GM12878 (cell line): ENCODE results near the gene BTG2. TPM values are rescaled to one million over a fixed set of nuclear protein-coding genes. Genes with fewer than 3 reads are reported as not detected.
A peak's percentile ranks its signal among the peaks of the same experiment; 100 is the strongest.

ENCODE experiments used
- BACH1 ChIP-seq: fragments of 450-650 bp; IDR thresholded peaks from 2 replicates; pipeline ENCODE4 v1.6.1; 2017; ENCODE audit warnings: mild to moderate bottlenecking, borderline replicate concordance
- BHLHE40 ChIP-seq, 2 experiments: fragments of 450-650 bp in 1 of 2; IDR thresholded peaks; 2 replicates each; pipeline ENCODE4 v1.6.1; 2011 to 2017; ENCODE audit warnings: low read depth in 2 of 2, borderline replicate concordance in 1 of 2, improper control_type of control experiment in 1 of 2, low read length in 1 of 2, mild to moderate bottlenecking in 1 of 2
- E2F8 ChIP-seq: fragments of 450-650 bp; IDR thresholded peaks from 2 replicates; pipeline ENCODE4 v1.6.1; 2018; ENCODE audit warnings: mild to moderate bottlenecking, low read depth, moderate library complexity; ENCODE audit not compliant: partially characterized antibody
- EED ChIP-seq: sonication (generic); IDR thresholded peaks from 2 replicates; pipeline ENCODE4 v1.6.1; 2016; ENCODE audit warnings: antibody characterized with exemption, low read depth
- MLLT1 ChIP-seq: fragments of 450-650 bp; IDR thresholded peaks from 2 replicates; pipeline ENCODE4 v1.6.1; 2016; ENCODE audit warnings: mild to moderate bottlenecking
- MYB ChIP-seq: fragments of 150-350 bp; IDR thresholded peaks from 2 replicates; pipeline ENCODE4 v1.6.1; 2014; ENCODE audit warnings: mild to moderate bottlenecking, low read depth, low read length, borderline replicate concordance
- NBN ChIP-seq: fragments of 450-650 bp; IDR thresholded peaks from 2 replicates; pipeline ENCODE4 v1.6.1; 2016
- PAX5 ChIP-seq: IDR thresholded peaks from 2 replicates; pipeline ENCODE4 v1.6.1; 2011; ENCODE audit warnings: low read depth, low read length, borderline replicate concordance
- POLR2AphosphoS2 ChIP-seq: IDR thresholded peaks from 2 replicates; pipeline ENCODE4 v1.6.1; 2011; ENCODE audit warnings: low read depth, mild to moderate bottlenecking, low read length, improper control_type of control experiment, moderate library complexity
- RAD21 ChIP-seq: IDR thresholded peaks from 2 replicates; pipeline ENCODE4 v1.6.1; 2011; ENCODE audit warnings: mild to moderate bottlenecking, low read depth, low read length, moderate library complexity; ENCODE audit not compliant: insufficient read depth
- SIX5 ChIP-seq: IDR thresholded peaks from 2 replicates; pipeline ENCODE4 v1.6.1; 2011; ENCODE audit warnings: mild to moderate bottlenecking, low read depth, low read length, moderate library complexity; ENCODE audit not compliant: severe bottlenecking
- SRF ChIP-seq, 2 experiments: IDR thresholded peaks; 2 replicates each; pipeline ENCODE4 v1.6.1; 2011; ENCODE audit warnings: low read depth in 2 of 2, low read length in 2 of 2, mild to moderate bottlenecking in 1 of 2, moderate library complexity in 1 of 2
- STAT3 ChIP-seq: IDR thresholded peaks from 2 replicates; pipeline ENCODE4 v1.6.1; 2011; ENCODE audit warnings: low read depth, low read length, improper control_type of control experiment
- SUPT20H ChIP-seq: IDR thresholded peaks from 2 replicates; pipeline ENCODE4 v1.6.1; 2011; ENCODE audit warnings: low read depth, mild to moderate bottlenecking, low read length, moderate library complexity, borderline replicate concordance; ENCODE audit not compliant: control insufficient read depth
- WRNIP1 ChIP-seq: IDR thresholded peaks from 2 replicates; pipeline ENCODE4 v1.6.1; 2011; ENCODE audit warnings: low read depth, low read length, improper control_type of control experiment, borderline replicate concordance
- ZZZ3 ChIP-seq: IDR thresholded peaks from 2 replicates; pipeline ENCODE4 v1.6.1; 2011; ENCODE audit warnings: low read depth; ENCODE audit not compliant: control insufficient read depth, insufficient read length
- polyA plus RNA-seq, 11 experiments: library from polyadenylated mRNA; depleted of rRNA in 4 of 11; unstranded in 6 of 11; stranded (reverse) in 5 of 11; fragments of >200 nt; fragmentation: Nextera tagmentation in 4 of 11; fragmentation: Illumina TruSeq in 1 of 11; extraction: Ambion mirVana in 4 of 11; extraction: Trizol in 1 of 11; gene quantifications; 1 replicate in 1 of 11; 2 replicates in 10 of 11; pipeline versions ENCODE4 v1.2.1 to v1.2.3, GENCODE V29; 2011 to 2016; ENCODE audit warnings: inconsistent platforms in 2 of 11, missing spikeins in 2 of 11, low read depth in 1 of 11
- total RNA-seq, 4 experiments: library from RNA; depleted of rRNA in 3 of 4; stranded (reverse); fragments of >200 nt in 3 of 4; fragmentation: Illumina TruSeq in 1 of 4; extraction: Trizol in 1 of 4; gene quantifications; 2 replicates each; pipeline versions ENCODE4 v1.2.1 to v1.2.3, GENCODE V29; 2013 to 2021
- TF ChIP-seq, protein P1 (sequence below): IDR thresholded peaks from 2 replicates; pipeline ENCODE4 v1.6.1; 2011; ENCODE audit warnings: low read depth, low read length, improper control_type of control experiment, borderline replicate concordance
- TF ChIP-seq, protein P2 (sequence below): IDR thresholded peaks from 2 replicates; pipeline ENCODE4 v1.6.1; 2012; ENCODE audit warnings: low read depth, low read length, improper control_type of control experiment
- TF ChIP-seq, protein P3 (sequence below): IDR thresholded peaks from 2 replicates; pipeline ENCODE4 v1.6.1; 2011; ENCODE audit warnings: borderline replicate concordance, low read depth, mild to moderate bottlenecking, moderate library complexity, low read length; ENCODE audit not compliant: insufficient read depth, poor library complexity, severe bottlenecking
- TF ChIP-seq, protein P4 (sequence below): fragments of 450-650 bp; IDR thresholded peaks from 2 replicates; pipeline ENCODE4 v1.6.1; 2017; ENCODE audit warnings: low read depth, mild to moderate bottlenecking, moderate library complexity

Gene BTG2
- total and polyA plus RNA-seq, 10 of the 15 experiments (the other 5 are each of a cell fraction or from before 2014, with no cell fraction given), result 23.3 to 160 (median 98.1) TPM

DNA sequence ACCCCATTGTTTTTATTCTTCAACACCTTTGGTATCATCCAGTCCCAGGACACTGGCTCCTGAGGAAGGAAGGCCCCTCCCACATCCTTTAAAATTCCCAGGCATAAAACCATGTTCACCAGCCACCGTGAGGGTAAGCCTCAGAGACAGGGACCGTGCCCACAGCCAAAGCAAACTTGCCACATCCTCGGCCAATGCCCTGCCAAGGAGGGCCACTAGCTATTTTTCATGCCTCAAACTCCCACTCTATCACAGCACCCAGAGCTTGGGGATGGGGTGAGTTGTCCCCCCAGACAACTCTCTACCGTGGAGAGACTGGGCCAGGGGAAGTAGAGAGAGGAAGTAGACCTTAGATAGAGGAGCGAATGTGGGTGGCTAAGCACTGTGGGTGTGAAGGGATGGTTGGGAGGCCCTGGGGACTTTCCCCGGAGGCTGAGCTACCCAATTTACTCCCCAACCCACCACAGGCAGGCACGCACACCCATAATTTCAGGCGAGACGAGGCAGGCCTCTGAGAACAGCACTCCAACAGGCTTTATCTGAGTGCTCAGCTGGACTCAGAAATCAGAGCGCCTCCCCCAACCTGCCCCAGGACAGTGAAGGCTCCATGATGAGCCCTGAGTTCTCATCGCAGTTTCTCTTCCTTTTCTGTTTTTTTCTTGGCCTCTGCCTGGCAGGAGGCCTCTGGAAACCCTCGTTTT, 15.9 kb upstream of the BTG2 start (continued):
- TF ChIP-seq BHLHE40 (IDR thresholded peaks at IDR 0.05; ENCODE audit: borderline replicate concordance in 1 of 2, low read depth in 2 of 2, low read length in 1 of 2) (peak; percentile 91 to 93), WRNIP1 (no peak), SUPT20H (no peak), BACH1 (peak; percentile 91), EED (peak; percentile 96), E2F8 (no peak), SIX5 (no peak), POLR2AphosphoS2 (peak; percentile 94), MYB (no peak), SRF (IDR thresholded peaks at IDR 0.05; ENCODE audit: low read depth in 2 of 2, low read length in 2 of 2) (0 out of 4 replicates have a peak, but pooled peaks of 1 of the 2 experiments have one; percentile 15), MLLT1 (no peak; the same call in 1 of the 2 replicates), STAT3 (no peak; the same call in 1 of the 2 replicates), ZZZ3 (no peak), PAX5 (peak; percentile 96), NBN (peak; percentile 97), RAD21 (peak; percentile 30; the same call in 1 of the 2 replicates)
- TF ChIP-seq, protein P1, sequence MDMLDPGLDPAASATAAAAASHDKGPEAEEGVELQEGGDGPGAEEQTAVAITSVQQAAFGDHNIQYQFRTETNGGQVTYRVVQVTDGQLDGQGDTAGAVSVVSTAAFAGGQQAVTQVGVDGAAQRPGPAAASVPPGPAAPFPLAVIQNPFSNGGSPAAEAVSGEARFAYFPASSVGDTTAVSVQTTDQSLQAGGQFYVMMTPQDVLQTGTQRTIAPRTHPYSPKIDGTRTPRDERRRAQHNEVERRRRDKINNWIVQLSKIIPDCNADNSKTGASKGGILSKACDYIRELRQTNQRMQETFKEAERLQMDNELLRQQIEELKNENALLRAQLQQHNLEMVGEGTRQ, result no peak
- TF ChIP-seq, protein P2, sequence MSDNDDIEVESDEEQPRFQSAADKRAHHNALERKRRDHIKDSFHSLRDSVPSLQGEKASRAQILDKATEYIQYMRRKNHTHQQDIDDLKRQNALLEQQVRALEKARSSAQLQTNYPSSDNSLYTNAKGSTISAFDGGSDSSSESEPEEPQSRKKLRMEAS, result no peak; the same call in 1 of the 2 replicates
- TF ChIP-seq, protein P3, sequence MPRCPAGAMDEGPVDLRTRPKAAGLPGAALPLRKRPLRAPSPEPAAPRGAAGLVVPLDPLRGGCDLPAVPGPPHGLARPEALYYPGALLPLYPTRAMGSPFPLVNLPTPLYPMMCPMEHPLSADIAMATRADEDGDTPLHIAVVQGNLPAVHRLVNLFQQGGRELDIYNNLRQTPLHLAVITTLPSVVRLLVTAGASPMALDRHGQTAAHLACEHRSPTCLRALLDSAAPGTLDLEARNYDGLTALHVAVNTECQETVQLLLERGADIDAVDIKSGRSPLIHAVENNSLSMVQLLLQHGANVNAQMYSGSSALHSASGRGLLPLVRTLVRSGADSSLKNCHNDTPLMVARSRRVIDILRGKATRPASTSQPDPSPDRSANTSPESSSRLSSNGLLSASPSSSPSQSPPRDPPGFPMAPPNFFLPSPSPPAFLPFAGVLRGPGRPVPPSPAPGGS, result peak; percentile 99
- TF ChIP-seq, protein P4, sequence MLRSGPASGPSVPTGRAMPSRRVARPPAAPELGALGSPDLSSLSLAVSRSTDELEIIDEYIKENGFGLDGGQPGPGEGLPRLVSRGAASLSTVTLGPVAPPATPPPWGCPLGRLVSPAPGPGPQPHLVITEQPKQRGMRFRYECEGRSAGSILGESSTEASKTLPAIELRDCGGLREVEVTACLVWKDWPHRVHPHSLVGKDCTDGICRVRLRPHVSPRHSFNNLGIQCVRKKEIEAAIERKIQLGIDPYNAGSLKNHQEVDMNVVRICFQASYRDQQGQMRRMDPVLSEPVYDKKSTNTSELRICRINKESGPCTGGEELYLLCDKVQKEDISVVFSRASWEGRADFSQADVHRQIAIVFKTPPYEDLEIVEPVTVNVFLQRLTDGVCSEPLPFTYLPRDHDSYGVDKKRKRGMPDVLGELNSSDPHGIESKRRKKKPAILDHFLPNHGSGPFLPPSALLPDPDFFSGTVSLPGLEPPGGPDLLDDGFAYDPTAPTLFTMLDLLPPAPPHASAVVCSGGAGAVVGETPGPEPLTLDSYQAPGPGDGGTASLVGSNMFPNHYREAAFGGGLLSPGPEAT, result peak; percentile 96
